GM12891 (cell line): ENCODE data around the gene KIFAP3.

Experiments
- POLR2A ChIP-seq: IDR thresholded peaks from 2 replicates; pipeline ENCODE4 v1.6.1; 2011; ENCODE audit warnings: low read depth, low read length, control low read depth
- POLR2AphosphoS5 ChIP-seq: IDR thresholded peaks from 2 replicates; pipeline ENCODE4 v1.6.1; 2011; ENCODE audit warnings: low read depth, low read length, control low read depth
- TAF1 ChIP-seq: IDR thresholded peaks from 2 replicates; pipeline ENCODE4 v1.6.1; 2011; ENCODE audit warnings: low read depth, low read length, control low read depth

GRCh38 chr1:170077926-170078325, 3.4 kb upstream of the KIFAP3 start:
- TF ChIP-seq TAF1 (no peak), POLR2A (no peak), POLR2AphosphoS5 (no peak)
